SK-N-SH (cell line): ENCODE measurements around the gene ZFYVE21. TPM values are rescaled to one million over a fixed set of nuclear protein-coding genes. Genes with fewer than 3 reads are reported as not detected.

ENCODE experiments used
- CTCF ChIA-PET: fragments of 300-600, 350-600 bp; formaldehyde crosslinking; extraction: SDS; loops from one replicate; lab custom pipeline; 2021; lab: Yijun Ruan, JAX
- POLR2A ChIA-PET: fragments of 350-600 bp; sonication (Branson Sonifier 250); formaldehyde crosslinking; extraction: SDS; loops from one replicate; lab custom pipeline; 2020; ENCODE audit warnings: antibody characterized with exemption, inconsistent platforms; lab: Yijun Ruan, JAX
- DNase-seq: peaks from one replicate; pipeline ENCODE4 v3.0.0; 2012
- H2AFZ ChIP-seq: fragments of 200-600 bp; sonication (generic); 2 replicates; pipeline ENCODE4 v1.8.1; 2016; ENCODE audit warnings: antibody characterized with exemption, mild to moderate bottlenecking, low read depth
- H3F3A ChIP-seq: fragments of 200-600 bp; sonication (generic); replicated peaks from 2 replicates; pipeline ENCODE3; 2016; ENCODE audit warnings: antibody characterized with exemption, mild to moderate bottlenecking; ENCODE audit not compliant: insufficient read depth
- H3K27ac ChIP-seq, 2 experiments: fragments of 200-500 bp in 1 of 2; fragments of 200-600 bp in 1 of 2; sonication (Bioruptor generic) in 1 of 2; sonication (generic), shearing (Covaris generic) in 1 of 2; 2 replicates each; pipeline versions ENCODE4 v1.5.1 to v1.6.1; 2014 to 2016; ENCODE audit warnings: low read depth in 2 of 2, inconsistent platforms in 1 of 2, low read length in 1 of 2, mild to moderate bottlenecking in 1 of 2, mixed read lengths in 1 of 2
- H3K27me3 ChIP-seq: fragments of 200-600 bp; sonication (generic), shearing (Covaris generic); 2 replicates; pipeline ENCODE4 v1.6.1; 2016; ENCODE audit warnings: mixed run types; ENCODE audit not compliant: insufficient read depth
- H3K36me3 ChIP-seq, 2 experiments: fragments of 200-500 bp in 1 of 2; fragments of 200-600 bp in 1 of 2; sonication (Bioruptor generic) in 1 of 2; sonication (generic) in 1 of 2; replicated peaks in 1 of 2; 2 replicates each; pipeline versions ENCODE3 to v1.5.1; 2014 to 2016; ENCODE audit warnings: low read length in 1 of 2, mild to moderate bottlenecking in 1 of 2; ENCODE audit not compliant: insufficient read depth in 2 of 2, control insufficient read depth in 1 of 2
- H3K4me1 ChIP-seq, 2 experiments: fragments of 200-500 bp in 1 of 2; fragments of 200-600 bp in 1 of 2; sonication (Bioruptor generic) in 1 of 2; sonication (generic), shearing (Covaris generic) in 1 of 2; 2 replicates each; pipeline versions ENCODE4 v1.5.1 to v1.6.1; 2014 to 2016; ENCODE audit warnings: low read depth in 1 of 2, low read length in 1 of 2, mixed run types in 1 of 2; ENCODE audit not compliant: insufficient read depth in 2 of 2, control insufficient read depth in 1 of 2
- H3K4me2 ChIP-seq: fragments of 200-600 bp; sonication (generic), shearing (Covaris generic); 2 replicates; pipeline ENCODE4 v1.6.1; 2017; ENCODE audit warnings: mixed run types
- H3K4me3 ChIP-seq, 2 experiments: fragments of 200-500 bp in 1 of 2; fragments of 200-600 bp in 1 of 2; sonication (Bioruptor generic) in 1 of 2; sonication (generic), shearing (Covaris generic) in 1 of 2; 2 replicates each; pipeline versions ENCODE4 v1.5.1 to v1.8.1; 2014 to 2016; ENCODE audit warnings: low read depth in 2 of 2, inconsistent platforms in 1 of 2, low read length in 1 of 2, mild to moderate bottlenecking in 1 of 2, mixed read lengths in 1 of 2, moderate library complexity in 1 of 2
- H3K79me2 ChIP-seq: fragments of 200-600 bp; sonication (generic); 2 replicates; pipeline ENCODE4 v1.8.1; 2017; ENCODE audit warnings: mild to moderate bottlenecking; ENCODE audit not compliant: insufficient read depth
- H3K9ac ChIP-seq: fragments of 200-600 bp; sonication (generic); 2 replicates; pipeline ENCODE4 v1.6.1; 2017; ENCODE audit warnings: mixed run types
- H3K9me2 ChIP-seq: fragments of 200-600 bp; sonication (generic); 2 replicates; pipeline ENCODE4 v1.6.1; 2017; ENCODE audit warnings: mixed run types
- H3K9me3 ChIP-seq: fragments of 200-600 bp; sonication (generic); 2 replicates; pipeline ENCODE4 v1.6.1; 2017; ENCODE audit warnings: mixed run types, mild to moderate bottlenecking, moderate library complexity
- H4K20me1 ChIP-seq: fragments of 200-600 bp; sonication (generic); 2 replicates; pipeline ENCODE4 v1.6.1; 2017; ENCODE audit warnings: mild to moderate bottlenecking, mixed run types; ENCODE audit not compliant: insufficient read depth
- FOXJ3 ChIP-seq: sonication (generic); formaldehyde crosslinking; IDR thresholded peaks from 2 replicates; pipeline ENCODE4 v1.5.1; 2020; ENCODE audit warnings: mild to moderate bottlenecking, missing genetic modification reagents
- FOXM1 ChIP-seq: IDR thresholded peaks from 2 replicates; pipeline ENCODE4 v1.4.0; 2012; ENCODE audit warnings: low read depth, mild to moderate bottlenecking
- GABPA ChIP-seq: IDR thresholded peaks from 2 replicates; pipeline ENCODE4 v1.4.0; 2012; ENCODE audit warnings: low read depth, mild to moderate bottlenecking
- NFIC ChIP-seq: IDR thresholded peaks from 2 replicates; pipeline ENCODE4 v1.4.0; 2012; ENCODE audit warnings: borderline replicate concordance
- POLR2AphosphoS5 ChIP-seq: IDR thresholded peaks from 2 replicates; pipeline ENCODE4 v1.6.1; 2012; ENCODE audit warnings: low read depth, low read length
- RAD21 ChIP-seq: IDR thresholded peaks from 2 replicates; pipeline ENCODE4 v1.6.1; 2012; ENCODE audit warnings: mild to moderate bottlenecking, low read length
- RXRA ChIP-seq: IDR thresholded peaks from 2 replicates; pipeline ENCODE4 v1.4.0; 2012; ENCODE audit warnings: low read depth, mild to moderate bottlenecking, borderline replicate concordance
- SIN3A ChIP-seq: IDR thresholded peaks from 2 replicates; pipeline ENCODE4 v1.6.1; 2012; ENCODE audit warnings: low read depth, mild to moderate bottlenecking, low read length, moderate library complexity, borderline replicate concordance
- SMC3 ChIP-seq: IDR thresholded peaks from 2 replicates; pipeline ENCODE4 v1.6.1; 2012; ENCODE audit warnings: low read depth, low read length, improper control_type of control experiment
- TCF12 ChIP-seq: IDR thresholded peaks from 2 replicates; pipeline ENCODE4 v1.4.0; 2012
- ZBTB33 ChIP-seq: IDR thresholded peaks from 2 replicates; pipeline ENCODE4 v1.4.0; 2012; ENCODE audit warnings: low read depth, borderline replicate concordance
- WGBS: methylation state at CpG from one replicate; pipeline ENCODE4 v1.1.6; 2017; ENCODE audit warnings: low lambda C conversion rate; 5-methylcytosine and 5-hydroxymethylcytosine counted together
- polyA plus RNA-seq, 3 experiments: library from polyadenylated mRNA; depleted of rRNA; stranded (reverse); fragments of >200 nt; gene quantifications; 2 replicates each; pipeline ENCODE4 v1.2.3, GENCODE V29; 2012
- TF ChIP-seq, protein P1 (sequence below): IDR thresholded peaks from 2 replicates; pipeline ENCODE4 v1.4.0; 2012; ENCODE audit warnings: low read depth

ZFYVE21 gene
- polyA plus RNA-seq, 1 of the 3 experiments (the other 2 are of a cell fraction) = 82.1 TPM

- H3K9me3 ChIP-seq = no peaks in the 10 kb centered on the region
- 94% methylated on average over 15 of the region's 15 CpGs for WGBS
- TF ChIP-seq POLR2AphosphoS5 = no peak
- TF ChIP-seq RXRA = no peak
- TF ChIP-seq ZBTB33 = no peak
- no peak for TF ChIP-seq SIN3A
- TF ChIP-seq NFIC = no peak
- TF ChIP-seq SMC3 = no peak
- no peak for TF ChIP-seq GABPA
- H3F3A ChIP-seq = peaks cover 2% of the 10 kb centered on the region
- no peaks in the 10 kb centered on the region for H4K20me1 ChIP-seq
- peaks cover 0 to 18% of the 10 kb centered on the region in 2 experiments; a peak in 1 of 4 replicates for H3K4me1 ChIP-seq
- no peaks in the 10 kb centered on the region for H3K79me2 ChIP-seq
- H2AFZ ChIP-seq = no peak overlapping the region
- peaks cover 7 to 78% of the 10 kb centered on the region in 2 experiments for H3K36me3 ChIP-seq
- no peak overlapping the region for H3K9ac ChIP-seq
- H3K4me2 ChIP-seq = no peak overlapping the region
- no peaks in the 10 kb centered on the region for H3K27me3 ChIP-seq
- no peaks in the 10 kb centered on the region for H3K9me2 ChIP-seq
- H3K4me3 ChIP-seq = no peak overlapping the region
- CTCF ChIA-PET = interaction anchor here (1.3 kb wide), 1 partner anchor 98 kb away, joined by 4 read pairs; no protein-coding TSS in a partner anchor
- POLR2A ChIA-PET = no interaction called here
- DNase-seq = no peak
- H3K27ac ChIP-seq = no peak overlapping the region; a peak in 1 of 4 replicates
Observed at GRCh38 chr14:103705118-103705503, 10.5 kb upstream of the ZFYVE21 start.

- no peak overlapping the region for H3K4me2 ChIP-seq
- no peaks in the 10 kb centered on the region for H3K79me2 ChIP-seq
- H3K4me3 ChIP-seq = no peak overlapping the region
- H3K27me3 ChIP-seq = no peaks in the 10 kb centered on the region
- no peaks in the 10 kb centered on the region for H3K9me3 ChIP-seq
- H2AFZ ChIP-seq = no peak overlapping the region
- no peak overlapping the region for H3K27ac ChIP-seq
- POLR2A ChIA-PET = no interaction called here
- H3K36me3 ChIP-seq = peaks cover 7 to 73% of the 10 kb centered on the region in 2 experiments
- no peak overlapping the region for H3K9ac ChIP-seq
- DNase-seq = no peak
- 91% methylated on average over 17 of the region's 28 CpGs for WGBS
- TF ChIP-seq FOXJ3 = no peak
- TF ChIP-seq TCF12 = no peak
- no peak for TF ChIP-seq FOXM1
- no peak for TF ChIP-seq RAD21
- TF ChIP-seq, protein P1, sequence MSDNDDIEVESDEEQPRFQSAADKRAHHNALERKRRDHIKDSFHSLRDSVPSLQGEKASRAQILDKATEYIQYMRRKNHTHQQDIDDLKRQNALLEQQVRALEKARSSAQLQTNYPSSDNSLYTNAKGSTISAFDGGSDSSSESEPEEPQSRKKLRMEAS = no peak
- no peak for TF ChIP-seq POLR2AphosphoS5
- H3K9me2 ChIP-seq = no peaks in the 10 kb centered on the region
- peaks cover 0 to 16% of the 10 kb centered on the region in 2 experiments; a peak in 1 of 4 replicates for H3K4me1 ChIP-seq
- H3F3A ChIP-seq = peaks cover 2% of the 10 kb centered on the region
- H4K20me1 ChIP-seq = no peaks in the 10 kb centered on the region
- CTCF ChIA-PET = interaction anchor here (1.3 kb wide), 1 partner anchor 98 kb away, joined by 4 read pairs; no protein-coding TSS in a partner anchor
Observed at GRCh38 chr14:103705504-103706284, 9.9 kb upstream of the ZFYVE21 start.
